Measurements from ENCODE around the gene TMCC1.

DNA sequence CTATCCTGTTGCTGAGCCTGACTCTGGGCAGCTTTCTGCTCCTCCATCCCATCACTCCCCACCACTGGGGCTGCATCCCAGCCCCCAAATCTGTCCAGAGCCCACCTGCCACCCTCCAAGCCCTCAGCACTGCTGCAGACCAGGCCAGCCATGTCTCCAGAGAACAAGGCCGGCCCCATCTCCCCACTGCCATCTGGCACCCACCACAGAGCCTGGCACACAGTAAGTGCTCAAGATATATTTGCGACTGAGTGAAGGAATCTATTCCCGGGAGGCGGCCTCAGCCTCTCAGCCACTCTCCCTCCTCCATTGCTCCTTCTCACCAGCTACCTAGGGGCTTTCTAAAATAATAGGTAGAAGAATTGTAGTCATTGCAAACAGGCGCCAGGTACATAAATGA is 291.8 kb downstream of the TMCC1 start:
- TF ChIP-seq, protein P1, sequence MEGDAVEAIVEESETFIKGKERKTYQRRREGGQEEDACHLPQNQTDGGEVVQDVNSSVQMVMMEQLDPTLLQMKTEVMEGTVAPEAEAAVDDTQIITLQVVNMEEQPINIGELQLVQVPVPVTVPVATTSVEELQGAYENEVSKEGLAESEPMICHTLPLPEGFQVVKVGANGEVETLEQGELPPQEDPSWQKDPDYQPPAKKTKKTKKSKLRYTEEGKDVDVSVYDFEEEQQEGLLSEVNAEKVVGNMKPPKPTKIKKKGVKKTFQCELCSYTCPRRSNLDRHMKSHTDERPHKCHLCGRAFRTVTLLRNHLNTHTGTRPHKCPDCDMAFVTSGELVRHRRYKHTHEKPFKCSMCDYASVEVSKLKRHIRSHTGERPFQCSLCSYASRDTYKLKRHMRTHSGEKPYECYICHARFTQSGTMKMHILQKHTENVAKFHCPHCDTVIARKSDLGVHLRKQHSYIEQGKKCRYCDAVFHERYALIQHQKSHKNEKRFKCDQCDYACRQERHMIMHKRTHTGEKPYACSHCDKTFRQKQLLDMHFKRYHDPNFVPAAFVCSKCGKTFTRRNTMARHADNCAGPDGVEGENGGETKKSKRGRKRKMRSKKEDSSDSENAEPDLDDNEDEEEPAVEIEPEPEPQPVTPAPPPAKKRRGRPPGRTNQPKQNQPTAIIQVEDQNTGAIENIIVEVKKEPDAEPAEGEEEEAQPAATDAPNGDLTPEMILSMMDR (IDR thresholded peaks at IDR 0.05), result no peak
- TF ChIP-seq EZH2 (IDR thresholded peaks at IDR 0.05; ENCODE audit: borderline replicate concordance, insufficient read depth, low read depth, low read length, poor library complexity, severe bottlenecking), result no peak

Measured in B cell (primary cell).